HG03280 (cell line): ENCODE data around the gene PRICKLE2.

Experiments
- ATAC-seq: cut with Tn5 transposase; IDR thresholded peaks from one replicate; pipeline ENCODE4 v1.9.1; 2021; ENCODE audit warnings: mild to moderate bottlenecking, moderate library complexity; ENCODE audit not compliant: unreplicated experiment

Gene PRICKLE2

DNA sequence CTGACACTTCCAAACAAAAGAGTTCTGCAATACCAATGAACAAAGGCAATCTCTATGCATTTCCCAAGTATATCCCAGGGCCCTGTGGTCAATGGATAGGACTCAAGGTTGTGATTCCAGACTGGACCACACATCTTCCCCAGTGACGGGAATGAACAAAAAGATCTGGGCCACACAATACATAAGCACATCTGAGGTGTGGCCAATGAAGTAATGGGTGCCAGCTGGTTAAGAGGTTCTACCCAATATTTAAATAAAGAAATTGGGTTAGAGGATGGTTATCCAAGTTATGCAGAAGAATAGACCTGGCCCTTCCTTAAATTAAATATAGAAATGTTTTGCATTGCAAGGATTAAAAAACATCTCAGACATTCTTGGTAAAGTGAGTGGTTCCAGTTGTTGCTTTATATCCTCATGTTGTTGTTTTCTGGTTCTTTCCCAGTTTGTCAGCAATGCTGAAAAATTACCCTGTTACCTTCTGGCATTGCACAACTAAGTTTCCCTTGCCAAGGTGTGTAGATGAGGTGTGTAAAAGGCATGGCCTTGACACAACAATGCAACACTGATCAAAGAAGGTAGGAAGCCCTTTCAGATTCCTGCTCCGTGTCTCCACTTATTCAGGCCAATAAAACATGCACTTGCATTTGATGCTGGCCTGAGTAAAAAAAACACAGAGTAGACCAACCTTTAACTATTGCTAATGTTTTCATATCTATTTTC is 86.5 kb downstream of the PRICKLE2 start:
- ATAC-seq = no peak

DNA sequence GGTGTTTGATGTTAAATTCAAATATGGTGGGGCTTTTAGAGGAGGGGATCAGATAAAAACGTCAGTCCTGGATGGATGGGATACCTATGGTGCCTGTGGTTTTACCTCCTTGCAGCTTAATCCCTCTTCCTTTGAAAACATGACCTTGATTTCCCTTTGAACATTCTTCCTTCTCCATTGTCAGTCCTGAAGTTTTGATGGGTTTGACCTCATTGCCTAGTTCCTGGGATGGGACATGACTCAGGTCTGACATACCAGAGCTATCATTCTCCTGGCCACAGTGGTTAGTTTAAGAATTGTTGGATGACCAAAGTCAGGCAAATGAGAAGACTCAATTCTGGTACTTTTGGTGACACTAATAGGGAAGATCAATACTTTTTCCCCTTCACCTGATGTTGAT is 87.2 kb downstream of the PRICKLE2 start:
- no peak for ATAC-seq

DNA sequence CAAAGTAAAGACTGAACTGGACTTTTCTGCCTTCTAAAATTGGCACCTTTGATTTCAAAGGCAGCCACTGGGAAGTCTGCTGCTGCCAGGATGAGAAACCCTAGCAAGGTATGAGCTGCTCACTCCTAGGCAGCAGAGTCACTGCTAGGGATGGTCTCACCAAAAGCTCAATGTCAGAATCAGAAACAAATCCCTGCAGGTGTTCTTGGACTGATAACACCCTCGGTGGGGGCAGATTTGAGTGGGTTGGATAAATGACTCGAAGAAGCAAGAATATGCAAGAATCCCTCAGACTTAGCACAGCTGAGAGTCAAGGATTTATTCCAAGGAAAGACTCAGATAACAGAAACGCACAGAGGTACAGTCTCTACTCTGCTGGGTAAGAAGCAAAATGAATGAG is 90.4 kb downstream of the PRICKLE2 start:
- ATAC-seq = no peak

DNA sequence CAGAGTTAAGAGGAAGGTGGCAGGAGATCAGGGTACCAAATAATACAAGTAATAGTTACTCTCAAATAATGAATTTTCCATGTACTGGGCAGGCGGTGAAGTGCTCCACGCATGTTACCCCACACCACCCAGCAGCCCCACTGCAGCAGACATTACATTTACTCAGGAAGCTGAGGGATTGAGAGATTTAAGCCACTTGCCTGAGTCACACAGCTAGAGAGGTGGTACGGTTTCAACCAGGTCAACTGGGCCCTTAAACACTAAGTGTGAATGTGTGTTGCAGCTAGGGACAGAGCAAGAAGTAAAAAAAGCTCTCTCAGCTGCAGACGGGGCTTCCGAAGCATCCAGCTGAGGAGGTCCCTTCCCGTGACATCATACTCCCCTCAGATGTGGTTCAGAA is 91.3 kb downstream of the PRICKLE2 start:
- ATAC-seq = no peak

DNA sequence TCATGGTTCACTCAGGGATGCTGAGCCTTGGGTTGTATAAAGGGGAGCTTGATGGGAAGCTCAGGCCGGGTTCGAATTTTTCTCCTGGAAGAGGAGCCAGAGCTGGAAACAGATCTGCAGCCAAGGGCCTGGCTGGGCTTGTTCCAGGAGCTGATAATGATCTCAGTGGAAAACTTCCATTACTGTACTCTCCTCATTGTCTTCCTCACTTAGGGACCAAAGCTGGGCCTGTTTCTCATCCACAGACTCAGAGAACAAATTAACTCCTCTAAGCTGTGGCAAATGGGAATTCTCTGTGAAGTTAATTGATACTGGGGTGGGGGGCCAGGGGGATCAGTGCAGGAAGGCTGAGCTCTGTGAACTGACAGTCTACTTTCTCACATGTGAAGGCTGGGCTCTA is 92.0 kb downstream of the PRICKLE2 start:
- ATAC-seq = no peak

DNA sequence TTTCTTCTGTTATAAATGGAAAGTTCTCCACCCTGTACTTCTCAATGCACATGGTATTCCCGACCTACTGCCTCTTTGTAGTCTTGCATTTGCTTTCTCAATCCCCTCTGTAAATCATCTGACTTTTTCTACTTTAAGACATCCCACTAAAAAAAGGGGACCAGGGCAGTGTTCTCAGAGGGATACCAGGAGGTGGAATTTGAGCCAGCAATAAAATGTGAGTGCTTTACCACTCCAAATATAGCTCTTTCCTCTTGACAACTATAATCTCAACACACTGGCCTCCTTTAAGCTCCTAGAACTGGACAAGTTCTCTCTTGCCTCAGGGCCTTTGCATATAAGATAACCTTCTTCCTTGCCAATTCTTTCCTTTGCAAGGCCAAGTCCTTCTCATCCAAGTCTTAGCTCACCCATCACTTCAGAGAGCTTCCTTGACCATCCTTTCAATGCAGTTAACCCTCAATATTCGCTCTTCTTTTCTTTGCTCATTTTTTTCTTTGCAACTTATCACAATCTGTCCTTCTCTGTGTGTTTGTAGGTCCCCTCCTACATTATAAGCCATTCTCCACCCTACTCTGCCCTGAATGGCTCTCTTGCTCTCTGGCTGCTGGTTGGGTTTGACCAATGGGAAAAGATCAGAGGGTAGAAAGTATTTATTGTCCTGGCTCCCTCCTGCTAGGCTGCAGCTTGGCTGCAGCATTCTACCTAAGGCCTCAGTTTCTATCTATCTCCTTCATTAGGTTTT is 93.4 kb downstream of the PRICKLE2 start:
- ATAC-seq = no peak

DNA sequence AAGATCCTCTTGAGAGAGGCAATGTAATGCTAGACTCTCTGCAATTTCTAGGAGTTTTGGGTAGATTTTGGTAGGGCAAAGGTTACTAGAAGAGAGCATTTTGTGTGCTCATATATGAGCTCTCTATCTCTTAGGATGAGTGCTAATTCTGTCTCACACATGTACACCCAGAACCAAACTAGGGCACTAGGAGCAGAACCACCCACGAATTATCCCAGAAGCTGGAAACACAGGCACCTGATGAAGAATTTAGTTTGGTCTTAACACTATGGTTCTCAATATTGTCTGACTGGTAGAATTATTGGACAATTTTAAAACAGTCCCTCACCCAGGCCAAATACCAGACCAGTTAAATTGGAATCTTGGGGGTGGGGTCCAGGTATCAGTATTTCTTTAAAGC is 94.8 kb downstream of the PRICKLE2 start:
- no peak for ATAC-seq

DNA sequence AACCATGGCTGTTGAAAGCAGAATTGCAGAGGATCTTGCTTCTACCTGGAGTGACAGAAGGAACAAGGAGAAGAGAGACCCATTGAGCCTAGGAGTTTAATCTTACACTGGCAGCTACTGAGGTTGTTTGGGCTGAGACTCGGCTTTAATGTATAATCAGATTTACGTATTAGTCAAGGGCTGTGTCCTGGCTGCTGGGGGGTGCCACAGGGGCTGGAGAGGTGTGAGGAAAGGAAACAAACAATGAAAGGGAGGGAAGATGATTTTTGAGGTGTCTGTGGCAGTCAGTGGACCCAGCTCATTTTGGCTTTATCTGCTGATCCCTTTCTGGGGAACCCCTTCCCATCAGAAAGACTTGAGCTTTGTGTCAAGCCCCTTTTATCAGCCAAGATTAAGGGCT is 95.7 kb downstream of the PRICKLE2 start:
- ATAC-seq = no peak

DNA sequence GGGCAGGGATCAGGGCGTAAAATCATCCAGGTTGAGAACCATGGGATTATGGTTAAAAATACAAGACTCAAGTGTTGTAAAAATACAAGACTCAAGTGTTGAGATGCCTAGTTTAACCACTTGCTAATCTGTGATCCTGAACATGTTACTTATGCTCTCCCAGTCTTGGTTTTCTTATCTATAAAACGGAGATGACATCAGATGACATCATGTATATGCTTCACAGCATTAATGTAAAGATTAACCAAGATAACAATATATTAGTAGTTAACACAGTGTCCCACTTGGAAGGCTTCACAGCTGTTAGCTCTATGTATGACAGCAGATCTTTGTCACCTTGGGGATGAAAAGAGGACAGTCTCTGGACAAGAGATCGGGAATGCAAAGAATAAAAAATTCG is 96.2 kb downstream of the PRICKLE2 start:
- no peak for ATAC-seq

DNA sequence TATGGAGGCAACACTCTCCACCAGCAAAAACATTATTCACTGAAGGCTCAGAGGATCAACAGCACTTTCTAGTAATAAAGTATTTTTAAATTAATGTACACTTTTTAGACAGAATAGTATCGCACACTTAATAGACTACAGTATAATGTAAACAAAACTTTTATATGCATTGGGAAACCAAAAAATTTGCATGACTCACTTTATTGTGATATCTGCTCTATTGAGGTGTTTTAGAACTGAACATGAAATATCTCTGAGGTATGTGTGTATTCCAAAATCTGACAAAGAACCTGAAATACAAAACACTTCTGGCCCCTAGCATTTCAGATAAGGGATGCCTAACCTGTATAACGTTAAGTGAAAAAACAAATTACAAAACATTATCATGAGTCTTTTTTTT is 99.7 kb downstream of the PRICKLE2 start:
- ATAC-seq = no peak

DNA sequence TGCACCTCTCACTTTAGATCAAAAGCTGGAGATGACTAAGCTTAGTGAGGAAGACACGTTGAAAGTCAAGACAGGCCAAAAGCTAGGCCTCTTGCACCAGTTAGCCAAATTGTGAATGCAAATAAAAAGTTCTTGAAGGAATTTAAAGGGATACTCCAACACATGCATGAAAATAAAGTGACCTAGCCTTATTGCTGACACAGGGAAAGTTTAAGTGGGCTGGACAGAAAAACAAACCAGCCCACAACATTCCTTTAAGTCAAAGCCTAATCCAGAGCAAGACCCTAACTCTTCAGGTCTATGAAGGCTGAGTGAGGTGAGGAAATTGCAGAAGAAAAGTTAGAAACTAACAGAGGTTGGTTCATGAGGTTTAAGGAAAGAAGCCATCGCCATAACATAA is 101.3 kb downstream of the PRICKLE2 start:
- no peak for ATAC-seq

DNA sequence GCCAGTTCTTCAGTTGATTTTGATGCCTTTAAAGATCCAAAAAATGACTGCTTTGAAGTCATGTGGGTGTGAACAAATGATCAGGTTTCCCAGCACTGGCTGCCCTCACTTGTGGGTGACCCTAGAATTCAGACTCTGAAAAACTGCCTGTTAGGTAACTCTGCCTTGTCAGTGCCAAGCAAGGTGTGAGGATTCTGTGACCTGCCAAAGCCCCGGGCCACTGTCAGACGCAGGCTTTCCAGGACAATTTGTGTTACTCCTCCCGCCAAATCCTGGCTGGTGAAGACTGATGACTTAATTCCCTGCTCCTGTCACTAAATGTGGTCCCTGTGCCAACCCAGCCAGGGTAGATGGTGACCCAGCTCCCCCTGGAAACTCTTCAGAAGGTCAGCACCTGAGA is 102.8 kb downstream of the PRICKLE2 start:
- ATAC-seq = no peak

DNA sequence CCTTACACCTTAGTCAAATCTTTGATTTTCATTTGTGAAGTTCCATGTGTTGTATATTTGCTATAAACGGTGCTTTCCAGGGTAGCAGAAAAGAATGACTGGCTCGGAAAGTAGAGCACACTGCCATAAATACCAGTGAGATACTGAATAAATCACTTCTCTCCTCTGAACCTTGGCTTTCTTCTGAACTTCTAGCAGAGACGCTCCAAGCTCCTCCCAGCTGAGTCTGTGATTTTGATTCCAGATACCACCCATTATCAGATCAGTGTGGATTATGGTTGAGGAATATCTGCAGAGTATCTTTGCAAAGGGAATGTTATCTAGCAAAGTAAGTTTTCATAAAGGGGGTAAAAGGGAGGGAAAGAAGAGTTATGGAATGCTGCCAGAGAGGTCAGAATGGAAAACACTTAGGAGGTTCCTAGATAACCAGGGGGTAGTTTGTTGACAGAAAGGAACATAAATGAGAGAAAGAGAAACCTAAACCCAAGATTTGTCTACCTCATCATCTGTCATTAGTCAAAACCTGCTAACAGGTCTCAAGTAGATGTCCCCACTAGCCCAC is 103.4 kb downstream of the PRICKLE2 start:
- no peak for ATAC-seq

DNA sequence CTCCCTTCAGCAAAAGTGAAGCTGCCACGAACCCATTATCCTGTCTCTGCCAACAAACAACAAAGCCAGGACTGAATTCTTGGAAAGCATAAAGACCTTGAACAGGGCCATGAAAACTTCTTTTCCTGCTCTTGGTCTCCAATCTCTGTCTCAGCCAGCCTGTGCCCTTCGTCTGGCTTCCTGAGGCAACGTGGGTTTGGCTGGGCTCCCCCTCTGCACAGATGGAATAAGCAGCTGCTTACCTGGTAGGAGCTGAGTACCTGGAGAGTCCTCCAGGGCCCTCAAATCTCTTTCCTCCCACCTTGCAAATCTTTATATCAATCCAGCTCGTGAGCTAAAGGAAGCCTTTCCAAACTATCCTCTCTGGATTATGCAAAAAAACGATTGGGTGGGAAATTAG is 104.4 kb downstream of the PRICKLE2 start:
- ATAC-seq = no peak

DNA sequence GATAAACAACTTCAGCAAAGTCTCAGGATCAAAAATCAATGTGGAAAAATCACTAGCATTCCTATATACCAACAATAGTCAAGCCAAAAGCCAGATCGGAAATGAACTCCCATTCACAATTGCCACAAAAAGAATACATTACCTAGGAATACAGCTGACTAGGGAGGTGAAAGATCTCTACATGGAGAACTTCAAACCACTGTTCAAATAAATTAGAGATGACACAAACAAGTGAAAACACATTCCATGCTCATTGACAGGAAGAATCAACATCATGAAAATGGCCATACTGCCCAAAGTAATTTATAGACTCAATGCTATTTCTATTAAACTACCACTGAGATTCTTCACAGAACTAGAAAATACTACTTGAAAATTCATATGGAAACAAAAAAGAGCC is 107.8 kb downstream of the PRICKLE2 start:
- ATAC-seq = no peak

DNA sequence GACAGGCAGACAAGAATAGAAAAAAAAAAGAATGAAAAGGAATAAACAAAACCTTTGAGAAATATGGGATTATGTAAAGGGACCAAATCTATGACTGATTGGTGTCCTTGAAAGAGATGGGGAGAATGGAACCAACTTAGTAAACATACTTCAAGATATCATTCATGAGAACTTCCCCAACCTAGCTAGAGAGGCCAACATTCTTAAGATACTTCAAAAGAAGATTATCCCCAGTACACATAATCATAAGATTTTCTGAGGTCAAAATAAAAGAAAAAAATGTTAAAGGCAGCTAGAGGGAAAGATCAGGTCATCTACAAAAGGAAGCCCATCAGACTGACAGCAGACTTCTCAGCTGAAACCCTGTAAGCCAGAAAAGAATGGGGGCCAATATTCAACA is 110.6 kb downstream of the PRICKLE2 start:
- ATAC-seq = no peak

DNA sequence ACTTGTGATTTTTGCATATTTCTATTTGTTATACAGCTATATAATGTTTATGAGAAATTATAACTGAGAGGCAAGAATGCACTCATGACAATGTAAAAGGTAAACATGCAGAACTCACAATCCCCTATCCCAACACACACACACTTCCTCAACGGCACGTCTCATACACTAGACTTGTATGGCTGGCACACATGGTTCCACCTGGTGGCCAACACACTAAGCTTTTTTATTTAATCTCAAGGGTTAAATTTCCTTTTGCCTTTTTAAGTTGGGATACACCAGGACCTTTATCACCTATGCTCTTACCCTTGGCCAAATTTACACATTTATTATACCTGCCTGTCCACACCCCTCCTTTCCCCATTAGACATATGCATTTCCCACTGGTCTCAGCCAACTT is 113.4 kb downstream of the PRICKLE2 start:
- ATAC-seq = no peak

DNA sequence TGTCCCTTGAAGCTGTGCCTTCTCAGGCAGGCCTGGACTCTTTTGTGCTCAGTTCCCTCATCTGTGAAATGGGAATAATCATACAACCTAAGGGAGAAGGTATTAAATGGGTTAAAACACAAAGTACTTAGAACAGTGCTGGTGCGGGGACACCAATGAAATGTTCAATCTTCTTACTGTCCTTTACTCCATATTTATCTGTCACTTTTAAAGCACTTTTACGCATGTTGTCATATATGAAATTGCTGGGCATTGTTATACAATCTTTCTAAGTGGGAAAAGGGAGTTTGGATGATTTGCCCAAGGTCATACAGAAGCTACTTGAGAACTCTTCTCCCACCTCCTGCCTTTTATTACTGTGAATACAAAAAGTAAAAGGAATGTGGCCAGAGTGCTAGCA is 114.2 kb downstream of the PRICKLE2 start:
- no peak for ATAC-seq

DNA sequence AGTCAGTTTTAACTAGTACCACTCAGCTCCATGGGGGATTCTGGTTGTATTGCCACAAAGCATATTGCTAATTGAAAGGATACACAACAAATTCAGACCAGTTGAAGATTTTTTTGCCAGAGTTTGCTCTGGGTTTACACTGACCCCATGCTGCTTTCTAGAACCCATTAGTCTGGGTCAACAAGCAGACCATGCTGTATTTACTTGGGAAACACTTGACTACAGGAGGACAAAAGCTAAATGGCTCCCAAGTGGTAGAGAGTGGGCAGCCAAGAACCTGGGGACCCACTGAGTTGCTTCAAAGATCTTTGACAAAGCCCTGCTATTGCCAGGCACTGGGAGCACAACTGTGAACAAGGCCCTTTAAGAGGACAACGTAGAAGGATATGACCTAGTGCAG is 115.2 kb downstream of the PRICKLE2 start:
- no peak for ATAC-seq

DNA sequence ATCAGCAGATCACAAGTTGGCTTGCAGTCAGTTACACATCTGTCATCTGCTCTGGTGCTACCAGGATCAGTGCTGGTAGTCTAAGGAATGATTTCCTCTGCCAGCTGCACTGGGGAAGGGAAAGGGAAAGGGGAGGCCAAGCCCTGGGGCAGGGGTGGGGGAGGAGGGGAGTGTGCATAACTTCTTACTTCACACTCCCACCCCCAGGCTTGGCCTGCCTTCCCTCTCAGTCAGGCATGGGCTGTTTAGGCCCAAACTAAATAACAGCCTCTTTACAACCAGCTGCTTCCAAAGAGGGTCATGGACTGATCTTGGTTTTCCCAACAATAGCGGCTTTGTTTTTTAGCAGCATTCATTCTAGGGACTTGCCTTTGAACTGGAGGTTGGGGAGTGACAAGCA is 115.8 kb downstream of the PRICKLE2 start:
- no peak for ATAC-seq

DNA sequence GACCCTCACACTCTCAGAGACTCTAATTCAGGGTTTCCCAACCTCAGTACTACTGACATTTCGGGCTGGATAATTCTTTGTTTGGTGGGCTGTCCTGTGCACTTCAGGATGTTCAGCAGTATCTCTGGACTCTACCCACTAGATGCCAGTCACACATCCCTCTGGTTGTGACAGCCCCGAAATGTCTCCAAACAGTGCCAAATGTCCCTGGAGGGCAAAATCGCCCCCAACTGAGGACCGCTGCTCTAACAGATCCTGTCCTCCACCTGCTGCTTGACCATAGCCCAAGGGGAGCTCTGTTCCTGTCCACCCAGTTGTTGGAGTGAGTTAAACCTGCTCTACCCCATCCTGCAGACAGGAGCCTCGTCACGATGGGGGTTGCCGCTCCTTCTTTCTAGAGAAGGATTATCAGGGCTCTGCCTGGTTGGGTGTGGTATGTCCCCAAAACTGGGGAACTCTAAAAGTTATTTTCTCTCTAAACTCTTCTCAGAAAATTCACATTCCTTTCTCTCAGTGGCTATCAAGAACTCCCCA is 116.4 kb downstream of the PRICKLE2 start:
- no peak for ATAC-seq

DNA sequence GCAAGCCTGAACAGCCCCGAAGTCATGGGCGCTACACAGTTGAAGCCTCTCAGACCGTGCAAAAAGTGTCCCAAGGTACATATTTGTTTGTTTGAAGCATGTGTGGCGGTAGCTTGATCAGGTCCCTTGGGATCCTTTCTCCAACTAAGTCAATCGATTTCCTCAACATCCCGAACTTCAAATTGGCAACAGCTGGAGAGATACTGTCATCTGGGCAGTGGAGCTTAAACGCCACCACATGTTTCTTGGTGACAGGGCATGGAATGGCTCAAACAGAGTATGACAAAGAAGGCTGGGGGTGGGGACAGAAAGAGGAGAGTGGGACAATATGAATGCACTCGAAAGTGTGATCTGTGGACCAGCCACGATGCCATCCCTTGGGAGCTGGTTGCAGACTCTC is 117.0 kb downstream of the PRICKLE2 start:
- no peak for ATAC-seq
